ENCODE data around the gene GYPA. TPM values are rescaled to one million over a fixed set of nuclear protein-coding genes. Genes with fewer than 3 reads are reported as not detected.
"Not testable (repeated sequence)": the region's sequence is repeated elsewhere in the genome, so short reads cannot be mapped to it uniquely, and the experiment has no call there.

Gene GYPA
- total and polyA plus RNA-seq, 10 of the 15 experiments (the other 5 are each of a cell fraction or from before 2014, with no cell fraction given): not detected

GRCh38 chr4:144082053-144082452 lies 58.5 kb downstream of the GYPA start:
- BruUV-seq (replicated peaks); H3K4me2 ChIP-seq (ENCODE audit: control insufficient read depth, insufficient read depth); H4K20me1 ChIP-seq (ENCODE audit: control insufficient read depth, insufficient read depth); H3K27ac ChIP-seq (ENCODE audit: control insufficient read depth, insufficient read depth); ATAC-seq; intact Hi-C loops (cut with micrococcal nuclease; ENCODE audit: unreplicated experiment); H3K27me3 ChIP-seq (replicated peaks in 1 of 2; ENCODE audit: control insufficient read depth in 2 of 2, insufficient read depth in 2 of 2, low read length in 1 of 2); H3K9ac ChIP-seq (ENCODE audit: control insufficient read depth, insufficient read depth, low read length); CTCF ChIA-PET; H3K79me2 ChIP-seq (ENCODE audit: control insufficient read depth, insufficient read depth, low read length); SMC1A ChIA-PET (ENCODE audit: uncharacterized antibody, unreplicated experiment); RAD21 ChIA-PET (ENCODE audit: unreplicated experiment); POLR2A ChIA-PET; FAIRE-seq; H3K9me3 ChIP-seq (replicated peaks; ENCODE audit: control insufficient read depth, insufficient read depth, low read length); H3K36me3 ChIP-seq (ENCODE audit: control insufficient read depth in 2 of 2, insufficient read depth in 2 of 2, low read length in 1 of 2); H3K4me1 ChIP-seq (ENCODE audit: control insufficient read depth, insufficient read depth, low read length); DNase-seq (ENCODE audit: low read depth, low spot score); H3K4me3 ChIP-seq; in situ Hi-C loops (cut with MboI); H2AFZ ChIP-seq (ENCODE audit: control insufficient read depth, low read depth, low read length): not testable (repeated sequence)
- 7% methylated on average over 3 of the region's 3 CpGs for WGBS (ENCODE audit: insufficient coverage, insufficient replicate concordance, low lambda C conversion rate, missing lambda C conversion rate)

GRCh38 chr4:144080135-144080534 lies 60.4 kb downstream of the GYPA start:
- SMC1A ChIA-PET (ENCODE audit: uncharacterized antibody, unreplicated experiment); CTCF ChIA-PET; H3K36me3 ChIP-seq (ENCODE audit: control insufficient read depth in 2 of 2, insufficient read depth in 2 of 2, low read length in 1 of 2); in situ Hi-C loops (cut with MboI); RAD21 ChIA-PET (ENCODE audit: unreplicated experiment); H3K27ac ChIP-seq (ENCODE audit: control insufficient read depth, insufficient read depth); H4K20me1 ChIP-seq (ENCODE audit: control insufficient read depth, insufficient read depth); H2AFZ ChIP-seq (ENCODE audit: control insufficient read depth, low read depth, low read length); H3K27me3 ChIP-seq (replicated peaks in 1 of 2; ENCODE audit: control insufficient read depth in 2 of 2, insufficient read depth in 2 of 2, low read length in 1 of 2); H3K4me1 ChIP-seq (ENCODE audit: control insufficient read depth, insufficient read depth, low read length); FAIRE-seq; DNase-seq (ENCODE audit: low read depth, low spot score); H3K9ac ChIP-seq (ENCODE audit: control insufficient read depth, insufficient read depth, low read length); POLR2A ChIA-PET; intact Hi-C loops (cut with micrococcal nuclease; ENCODE audit: unreplicated experiment); H3K9me3 ChIP-seq (replicated peaks; ENCODE audit: control insufficient read depth, insufficient read depth, low read length); H3K79me2 ChIP-seq (ENCODE audit: control insufficient read depth, insufficient read depth, low read length); BruUV-seq (replicated peaks); H3K4me3 ChIP-seq; ATAC-seq; H3K4me2 ChIP-seq (ENCODE audit: control insufficient read depth, insufficient read depth): not testable (repeated sequence)
- 0% methylated on average over 3 of the region's 4 CpGs for WGBS (ENCODE audit: insufficient coverage, insufficient replicate concordance, low lambda C conversion rate, missing lambda C conversion rate)

GRCh38 chr4:144078746-144079145 lies 61.8 kb downstream of the GYPA start:
- H2AFZ ChIP-seq (ENCODE audit: control insufficient read depth, low read depth, low read length); H3K4me3 ChIP-seq; in situ Hi-C loops (cut with MboI); intact Hi-C loops (cut with micrococcal nuclease; ENCODE audit: unreplicated experiment); H3K4me1 ChIP-seq (ENCODE audit: control insufficient read depth, insufficient read depth, low read length); H4K20me1 ChIP-seq (ENCODE audit: control insufficient read depth, insufficient read depth); H3K36me3 ChIP-seq (ENCODE audit: control insufficient read depth in 2 of 2, insufficient read depth in 2 of 2, low read length in 1 of 2); H3K9me3 ChIP-seq (replicated peaks; ENCODE audit: control insufficient read depth, insufficient read depth, low read length); H3K79me2 ChIP-seq (ENCODE audit: control insufficient read depth, insufficient read depth, low read length); RAD21 ChIA-PET (ENCODE audit: unreplicated experiment); POLR2A ChIA-PET; CTCF ChIA-PET; SMC1A ChIA-PET (ENCODE audit: uncharacterized antibody, unreplicated experiment); H3K27ac ChIP-seq (ENCODE audit: control insufficient read depth, insufficient read depth); BruUV-seq (replicated peaks); FAIRE-seq; ATAC-seq; H3K9ac ChIP-seq (ENCODE audit: control insufficient read depth, insufficient read depth, low read length); H3K4me2 ChIP-seq (ENCODE audit: control insufficient read depth, insufficient read depth); DNase-seq (ENCODE audit: low read depth, low spot score); H3K27me3 ChIP-seq (replicated peaks in 1 of 2; ENCODE audit: control insufficient read depth in 2 of 2, insufficient read depth in 2 of 2, low read length in 1 of 2): not testable (repeated sequence)
- WGBS (ENCODE audit: insufficient coverage, insufficient replicate concordance, low lambda C conversion rate, missing lambda C conversion rate): 0% methylated on average over 2 of the region's 2 CpGs

- H3K4me3 ChIP-seq; H3K36me3 ChIP-seq (ENCODE audit: control insufficient read depth in 2 of 2, insufficient read depth in 2 of 2, low read length in 1 of 2); H3K9me3 ChIP-seq (replicated peaks; ENCODE audit: control insufficient read depth, insufficient read depth, low read length); H3K27ac ChIP-seq (ENCODE audit: control insufficient read depth, insufficient read depth); BruUV-seq (replicated peaks); H3K4me2 ChIP-seq (ENCODE audit: control insufficient read depth, insufficient read depth); H2AFZ ChIP-seq (ENCODE audit: control insufficient read depth, low read depth, low read length); H4K20me1 ChIP-seq (ENCODE audit: control insufficient read depth, insufficient read depth); DNase-seq (ENCODE audit: low read depth, low spot score); RAD21 ChIA-PET (ENCODE audit: unreplicated experiment); intact Hi-C loops (cut with micrococcal nuclease; ENCODE audit: unreplicated experiment); SMC1A ChIA-PET (ENCODE audit: uncharacterized antibody, unreplicated experiment); H3K27me3 ChIP-seq (replicated peaks in 1 of 2; ENCODE audit: control insufficient read depth in 2 of 2, insufficient read depth in 2 of 2, low read length in 1 of 2); POLR2A ChIA-PET; H3K9ac ChIP-seq (ENCODE audit: control insufficient read depth, insufficient read depth, low read length); H3K79me2 ChIP-seq (ENCODE audit: control insufficient read depth, insufficient read depth, low read length); H3K4me1 ChIP-seq (ENCODE audit: control insufficient read depth, insufficient read depth, low read length); FAIRE-seq; in situ Hi-C loops (cut with MboI); CTCF ChIA-PET; ATAC-seq: not testable (repeated sequence)
Measured at GRCh38 chr4:144061556-144061955, 79.0 kb downstream of the GYPA start.
